Measurements from ENCODE around the gene SERPINB1. TPM values are rescaled to one million over a fixed set of nuclear protein-coding genes. Genes with fewer than 3 reads are reported as not detected.

The SERPINB1 gene
- total and polyA plus RNA-seq, 9 of the 15 experiments (the other 6 are each of a cell fraction or from before 2014, with no cell fraction given), result 33.9 to 108 (median 63.8) TPM

GRCh38 chr6:2790588-2791449, 50.8 kb downstream of the SERPINB1 start (continued):
- no peak for TF ChIP-seq THAP12 (CRISPR knock-in tag; IDR thresholded peaks at IDR 0.05)
- TF ChIP-seq STAG1 (CRISPR knock-in tag; IDR thresholded peaks at IDR 0.05; ENCODE audit: borderline replicate concordance), result peak; percentile 72; the same call in 1 of the 2 replicates
- TF ChIP-seq ARID2 (IDR thresholded peaks at IDR 0.05), result peak; percentile 96
- peak; percentile 89 to 98 (median 97) for TF ChIP-seq CTCF (IDR thresholded peaks at IDR 0.05 in 2 of 3, conservative IDR thresholded peaks at IDR 0.05 in 1 of 3; ENCODE audit: insufficient read depth in 2 of 3, low read depth in 1 of 3, low read length in 3 of 3)
- TF ChIP-seq U2AF2 (optimal IDR thresholded peaks at IDR 0.05; ENCODE audit: low read depth, low read length), result no peak
- 0 out of 2 replicates have a peak, but pooled peaks have one; percentile 47 for TF ChIP-seq MYNN (IDR thresholded peaks at IDR 0.05)
- no peak for TF ChIP-seq MYNN (CRISPR knock-in tag; IDR thresholded peaks at IDR 0.05)
- TF ChIP-seq CREB1 (IDR thresholded peaks at IDR 0.05), result no peak
- TF ChIP-seq CREB1 (CRISPR knock-in tag; IDR thresholded peaks at IDR 0.05), result 0 out of 2 replicates have a peak, but pooled peaks have one; percentile 26
- no peak for TF ChIP-seq MCM2 (IDR thresholded peaks at IDR 0.05; ENCODE audit: low read depth)
- peak; percentile 91 for TF ChIP-seq MBD1 (CRISPR knock-in tag; IDR thresholded peaks at IDR 0.05)
- peak; percentile 76 for TF ChIP-seq CC2D1A (IDR thresholded peaks at IDR 0.05)
- peak; percentile 82 for TF ChIP-seq PKNOX1 (IDR thresholded peaks at IDR 0.05)
- peak; percentile 42; the same call in 1 of the 2 replicates for TF ChIP-seq JUND (IDR thresholded peaks at IDR 0.05; ENCODE audit: borderline replicate concordance, low read depth, low read length)
- TF ChIP-seq JUND (tag; IDR thresholded peaks at IDR 0.05; ENCODE audit: borderline replicate concordance, low read depth, low read length), result peak; percentile 53; the same call in 2 of the 3 replicates
- TF ChIP-seq DEAF1 (CRISPR knock-in tag; IDR thresholded peaks at IDR 0.05), result peak; percentile 93
- no peak for TF ChIP-seq ZNF134 (CRISPR knock-in tag; conservative IDR thresholded peaks at IDR 0.05)
- no peak for TF ChIP-seq SAFB2 (IDR thresholded peaks at IDR 0.05; ENCODE audit: borderline replicate concordance, low read depth, low read length, severe bottlenecking)
